ENCODE results near the gene CLEC16A. TPM values are rescaled to one million over a fixed set of nuclear protein-coding genes. Genes with fewer than 3 reads are reported as not detected.

Gene CLEC16A
- total and polyA plus RNA-seq, 9 of the 15 experiments (the other 6 are each of a cell fraction or from before 2014, with no cell fraction given): 1.00 to 22.3 (median 10.0) TPM

DNA sequence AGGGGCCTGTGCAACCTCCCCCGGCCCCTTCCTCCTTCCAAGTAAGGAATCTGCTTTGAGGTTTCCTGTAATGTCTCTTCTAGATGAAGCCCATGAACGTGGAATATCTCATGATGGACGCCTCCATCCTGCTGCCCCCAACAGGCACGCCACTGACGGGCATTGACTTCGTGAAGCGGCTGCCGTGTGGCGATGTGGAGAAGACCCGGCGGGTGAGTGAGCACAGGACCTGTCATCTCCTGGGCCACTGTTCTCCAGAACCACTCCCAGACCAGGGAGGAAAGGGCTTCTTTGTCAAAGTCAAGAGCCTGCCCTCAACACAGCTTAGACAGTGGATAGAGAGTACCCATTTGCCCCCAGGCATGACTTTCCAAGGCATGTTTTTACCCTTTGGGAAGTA lies 107.1 kb downstream of the CLEC16A start (continued):
- TF ChIP-seq, protein P1, sequence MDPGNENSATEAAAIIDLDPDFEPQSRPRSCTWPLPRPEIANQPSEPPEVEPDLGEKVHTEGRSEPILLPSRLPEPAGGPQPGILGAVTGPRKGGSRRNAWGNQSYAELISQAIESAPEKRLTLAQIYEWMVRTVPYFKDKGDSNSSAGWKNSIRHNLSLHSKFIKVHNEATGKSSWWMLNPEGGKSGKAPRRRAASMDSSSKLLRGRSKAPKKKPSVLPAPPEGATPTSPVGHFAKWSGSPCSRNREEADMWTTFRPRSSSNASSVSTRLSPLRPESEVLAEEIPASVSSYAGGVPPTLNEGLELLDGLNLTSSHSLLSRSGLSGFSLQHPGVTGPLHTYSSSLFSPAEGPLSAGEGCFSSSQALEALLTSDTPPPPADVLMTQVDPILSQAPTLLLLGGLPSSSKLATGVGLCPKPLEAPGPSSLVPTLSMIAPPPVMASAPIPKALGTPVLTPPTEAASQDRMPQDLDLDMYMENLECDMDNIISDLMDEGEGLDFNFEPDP (CRISPR knock-in tag; IDR thresholded peaks at IDR 0.05): no peak
- TF ChIP-seq HNRNPL (IDR thresholded peaks at IDR 0.05; ENCODE audit: low read depth, low read length): no peak
- no peak for TF ChIP-seq PHB (CRISPR knock-in tag; IDR thresholded peaks at IDR 0.05)
- TF ChIP-seq MEF2D (tag; conservative IDR thresholded peaks at IDR 0.05; ENCODE audit: low read depth): no peak
- no peak for TF ChIP-seq ZBTB49 (CRISPR knock-in tag; IDR thresholded peaks at IDR 0.05; ENCODE audit: borderline replicate concordance)
- TF ChIP-seq CSDE1 (IDR thresholded peaks at IDR 0.05): no peak
- TF ChIP-seq ZFP30 (CRISPR knock-in tag; IDR thresholded peaks at IDR 0.05; ENCODE audit: borderline replicate concordance): no peak

All from K562 (cell line).